GM18498 (cell line): ENCODE measurements around the gene ARFIP1.
"Not testable (repeated sequence)": the region's sequence is repeated elsewhere in the genome, so short reads cannot be mapped to it uniquely, and the experiment has no call there.

Source experiments
- ATAC-seq: cut with Tn5 transposase; IDR thresholded peaks from one replicate; pipeline ENCODE4 v1.9.1; 2021; ENCODE audit warnings: mild to moderate bottlenecking, moderate library complexity; ENCODE audit not compliant: unreplicated experiment

The ARFIP1 gene

DNA sequence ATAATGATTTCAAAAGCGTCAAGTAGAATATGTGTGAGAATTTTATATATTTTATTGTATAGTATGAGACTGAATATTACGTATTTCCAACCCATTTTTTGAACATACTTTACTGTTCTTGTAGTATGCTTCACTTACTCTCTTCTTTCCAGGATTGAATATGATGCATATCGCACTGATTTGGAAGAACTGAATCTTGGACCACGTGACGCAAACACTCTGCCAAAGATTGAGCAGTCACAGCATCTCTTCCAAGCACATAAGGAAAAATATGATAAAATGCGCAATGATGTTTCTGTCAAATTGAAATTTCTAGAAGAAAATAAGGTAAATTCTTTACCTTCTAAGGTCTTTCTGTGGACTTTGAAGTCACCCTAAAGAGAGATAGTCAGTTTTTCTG is 108.2 kb downstream of the ARFIP1 start:
- no peak for ATAC-seq

- no peak for ATAC-seq
Measured at GRCh38 chr4:152892974-152893373, 113.2 kb downstream of the ARFIP1 start.

DNA sequence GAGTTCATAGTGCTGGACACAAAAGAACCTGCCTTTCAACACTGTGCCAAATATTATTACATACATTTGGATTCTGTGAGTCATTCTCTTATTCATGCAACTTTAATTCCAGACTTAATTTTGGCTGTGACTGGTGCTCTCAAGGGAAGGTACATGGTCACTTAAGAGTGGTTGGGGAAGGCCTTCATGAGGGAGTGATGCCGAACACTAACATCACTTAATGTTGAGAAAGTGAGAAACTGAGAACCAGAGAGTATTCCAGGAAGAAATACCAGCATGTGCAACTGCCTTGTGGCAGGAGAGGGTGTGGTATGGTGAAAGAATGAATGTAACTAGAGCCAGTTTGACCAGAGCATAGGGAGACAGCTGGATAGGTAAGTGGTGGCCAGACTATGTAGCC is 114.9 kb downstream of the ARFIP1 start:
- no peak for ATAC-seq

DNA sequence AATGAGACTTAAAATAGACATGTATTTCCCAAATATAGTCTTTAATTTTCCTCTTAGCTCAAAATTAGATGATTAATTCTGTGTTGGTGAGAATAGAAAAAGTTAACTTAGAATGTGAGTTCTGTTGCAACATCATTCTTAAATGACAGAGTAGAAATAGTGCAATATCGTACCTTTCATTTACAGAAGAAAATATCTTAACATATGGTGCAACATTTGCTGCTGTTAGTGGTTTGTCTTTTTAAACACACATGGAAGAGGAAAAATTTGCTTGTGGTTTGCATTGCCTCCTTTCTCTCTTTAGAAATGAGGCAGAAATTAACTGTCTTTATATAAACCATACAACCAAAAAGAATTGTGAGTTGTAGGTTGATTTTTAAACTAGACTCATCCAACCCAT is 117.1 kb downstream of the ARFIP1 start:
- no peak for ATAC-seq

DNA sequence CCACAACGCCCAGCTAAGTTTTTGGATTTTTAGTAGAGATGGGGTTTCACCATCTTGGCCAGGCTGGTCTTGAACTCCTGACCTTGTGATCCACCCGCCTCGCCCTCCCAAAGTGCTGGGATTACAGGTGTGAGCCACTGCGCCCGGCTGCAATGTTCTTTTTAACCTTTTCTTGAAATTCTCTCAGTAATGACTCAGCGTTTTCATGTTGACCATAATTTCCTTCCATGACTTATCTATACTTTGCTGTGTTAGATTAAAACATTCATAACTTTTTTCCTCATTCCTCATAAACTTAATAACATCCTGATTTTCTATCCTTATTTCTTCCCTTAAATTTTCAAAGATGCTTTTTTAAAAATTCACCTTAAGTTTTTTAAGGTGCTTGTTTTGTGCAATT is 118.4 kb downstream of the ARFIP1 start:
- ATAC-seq: not testable (repeated sequence)

- ATAC-seq: no peak
Measured at GRCh38 chr4:152898606-152899005, 118.9 kb downstream of the ARFIP1 start.

DNA sequence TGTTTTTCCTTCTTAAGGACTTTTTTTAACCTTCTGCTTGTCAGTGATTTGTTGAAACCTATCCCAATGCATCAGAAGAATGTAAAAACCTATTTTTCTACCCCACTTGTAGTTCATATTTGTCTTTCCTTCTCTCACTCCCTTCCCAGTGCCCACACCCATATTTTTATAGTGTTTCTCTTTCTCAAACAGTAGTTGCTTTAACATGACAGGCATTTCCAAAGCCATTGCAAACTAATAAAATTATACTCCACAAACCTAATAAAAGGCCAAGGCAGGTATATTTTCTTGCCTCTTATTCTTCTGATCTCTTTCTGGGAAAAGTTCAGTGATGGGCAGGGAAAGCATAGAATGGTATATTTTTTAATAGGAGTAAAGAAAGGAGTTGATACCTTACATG is 120.6 kb downstream of the ARFIP1 start:
- no peak for ATAC-seq

GRCh38 chr4:152901205-152901604 is 121.5 kb downstream of the ARFIP1 start:
- ATAC-seq: no peak

GRCh38 chr4:152903658-152904057 is 123.9 kb downstream of the ARFIP1 start:
- ATAC-seq: no peak

DNA sequence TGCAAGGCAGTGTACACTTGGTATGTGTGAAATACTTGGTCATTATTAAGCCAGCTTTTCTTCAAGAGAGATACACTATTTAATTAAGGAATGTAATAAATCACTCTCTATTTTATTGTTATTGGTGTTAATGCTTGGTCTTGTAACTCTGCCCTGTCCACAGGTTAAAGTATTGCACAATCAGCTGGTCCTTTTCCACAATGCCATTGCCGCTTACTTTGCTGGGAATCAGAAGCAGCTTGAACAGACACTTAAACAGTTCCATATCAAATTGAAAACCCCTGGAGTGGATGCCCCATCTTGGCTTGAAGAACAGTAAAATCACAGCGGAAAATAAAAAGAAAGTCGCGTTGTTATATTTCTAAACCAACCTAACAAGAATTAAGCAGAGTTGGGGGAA is 130.1 kb downstream of the ARFIP1 start:
- ATAC-seq: no peak

GRCh38 chr4:152910521-152910920 is 130.8 kb downstream of the ARFIP1 start:
- ATAC-seq: no peak

DNA sequence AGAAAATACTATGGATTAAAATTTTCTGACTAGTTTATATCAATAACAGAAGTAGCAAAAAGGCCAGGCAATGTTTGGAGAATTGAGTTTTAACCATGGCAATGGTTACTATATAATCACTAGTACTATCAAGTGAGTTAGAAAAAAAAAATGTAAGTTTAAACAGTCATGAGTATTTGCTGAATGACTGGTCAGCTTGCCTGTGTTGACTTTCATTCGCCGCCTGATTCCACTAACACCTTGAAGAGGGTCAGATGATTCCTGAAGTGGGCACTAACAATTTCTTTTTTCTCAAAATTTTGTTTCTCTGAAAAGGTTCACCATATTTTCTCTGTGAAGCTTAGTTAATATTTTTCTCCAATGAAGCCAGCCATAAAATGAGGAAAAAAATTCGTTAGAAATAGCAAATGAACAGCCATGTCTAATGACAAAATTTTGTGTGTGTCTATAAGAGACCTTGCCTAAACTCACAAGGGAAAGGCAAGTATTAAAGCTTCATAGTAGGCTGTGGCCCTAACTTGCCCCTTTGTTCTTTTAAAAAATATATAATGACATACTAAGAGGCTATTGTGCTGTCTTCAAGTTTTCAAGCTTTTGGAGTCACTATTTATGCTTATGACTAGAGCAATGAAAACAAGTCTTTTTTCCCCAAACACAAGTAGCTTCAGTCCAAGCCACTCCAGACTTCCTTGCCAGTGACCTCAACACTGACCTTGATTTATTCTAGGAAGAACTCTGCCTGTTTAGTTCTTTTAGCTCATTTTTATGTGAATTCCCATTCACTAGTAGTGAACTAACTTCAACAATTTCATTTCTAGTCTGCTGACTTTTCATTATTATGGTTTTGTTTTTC is 138.0 kb downstream of the ARFIP1 start:
- ATAC-seq: no peak

- no peak for ATAC-seq
Measured at GRCh38 chr4:152919826-152920225, 140.1 kb downstream of the ARFIP1 start.

- ATAC-seq: no peak
Measured at GRCh38 chr4:152920768-152921167, 141.0 kb downstream of the ARFIP1 start.

DNA sequence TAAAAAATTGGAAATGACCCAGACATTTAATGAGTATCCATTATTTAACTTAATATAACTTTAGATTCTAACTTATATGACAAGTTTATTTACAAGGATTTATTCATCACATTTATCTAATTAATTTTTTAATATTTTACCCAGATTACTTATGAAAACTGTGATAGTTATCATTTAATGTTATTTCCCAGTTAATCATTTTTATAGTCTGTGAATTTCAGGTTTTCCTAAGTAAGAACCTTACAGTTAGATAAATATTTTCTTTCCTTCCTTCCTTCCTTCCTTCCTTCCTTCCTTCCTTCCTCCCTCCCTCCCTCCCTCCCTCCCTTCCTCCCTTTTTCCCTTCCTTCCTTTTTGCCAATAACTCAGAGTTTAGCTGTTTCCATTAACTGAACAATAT is 141.5 kb downstream of the ARFIP1 start:
- no peak for ATAC-seq

DNA sequence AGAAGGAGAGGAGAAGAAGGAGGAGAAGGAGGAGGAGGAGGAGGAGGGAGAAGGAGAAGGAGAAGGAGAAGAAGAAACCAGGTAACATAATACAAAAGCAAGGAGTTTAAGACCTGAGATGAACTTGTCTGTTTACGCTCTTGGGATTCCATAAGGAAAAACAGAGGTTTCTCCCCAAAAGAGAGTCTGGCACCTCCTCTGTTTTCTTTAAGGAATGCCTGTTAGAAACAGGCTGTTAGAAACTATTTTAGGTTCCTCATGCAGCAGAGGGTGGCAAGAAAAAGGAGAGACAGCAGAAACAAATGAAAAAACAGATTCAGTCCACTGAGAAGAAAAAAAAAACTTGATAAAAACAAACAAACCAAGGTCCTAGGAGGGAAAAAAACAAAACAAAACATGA is 146.1 kb downstream of the ARFIP1 start:
- no peak for ATAC-seq

GRCh38 chr4:152926959-152927358 is 147.2 kb downstream of the ARFIP1 start:
- no peak for ATAC-seq

GRCh38 chr4:152927737-152928136 is 148.0 kb downstream of the ARFIP1 start:
- peak; percentile 70 for ATAC-seq

GRCh38 chr4:152928286-152928685 is 148.5 kb downstream of the ARFIP1 start:
- no peak for ATAC-seq

- ATAC-seq: no peak
Measured at GRCh38 chr4:152929888-152930287, 150.1 kb downstream of the ARFIP1 start.

DNA sequence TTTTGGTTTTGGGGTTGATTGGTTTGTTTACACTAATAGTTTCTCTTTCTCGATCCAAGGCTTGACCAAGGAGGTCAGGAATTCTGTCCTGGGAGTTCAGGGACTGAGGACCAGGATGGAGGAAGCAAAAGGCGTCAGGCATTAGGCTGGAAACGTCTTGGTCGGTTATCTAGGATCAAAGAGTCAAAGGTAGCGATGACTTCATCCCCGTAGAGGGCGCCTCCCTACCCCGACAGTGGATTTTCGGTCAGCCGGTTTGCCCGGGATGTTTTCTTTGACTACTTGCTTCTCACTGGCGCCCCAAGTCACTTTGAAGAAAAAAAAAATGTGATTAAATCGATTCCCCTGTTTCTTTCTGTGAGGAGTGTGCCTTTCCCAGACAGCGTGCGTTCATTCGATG is 155.4 kb downstream of the ARFIP1 start:
- no peak for ATAC-seq

DNA sequence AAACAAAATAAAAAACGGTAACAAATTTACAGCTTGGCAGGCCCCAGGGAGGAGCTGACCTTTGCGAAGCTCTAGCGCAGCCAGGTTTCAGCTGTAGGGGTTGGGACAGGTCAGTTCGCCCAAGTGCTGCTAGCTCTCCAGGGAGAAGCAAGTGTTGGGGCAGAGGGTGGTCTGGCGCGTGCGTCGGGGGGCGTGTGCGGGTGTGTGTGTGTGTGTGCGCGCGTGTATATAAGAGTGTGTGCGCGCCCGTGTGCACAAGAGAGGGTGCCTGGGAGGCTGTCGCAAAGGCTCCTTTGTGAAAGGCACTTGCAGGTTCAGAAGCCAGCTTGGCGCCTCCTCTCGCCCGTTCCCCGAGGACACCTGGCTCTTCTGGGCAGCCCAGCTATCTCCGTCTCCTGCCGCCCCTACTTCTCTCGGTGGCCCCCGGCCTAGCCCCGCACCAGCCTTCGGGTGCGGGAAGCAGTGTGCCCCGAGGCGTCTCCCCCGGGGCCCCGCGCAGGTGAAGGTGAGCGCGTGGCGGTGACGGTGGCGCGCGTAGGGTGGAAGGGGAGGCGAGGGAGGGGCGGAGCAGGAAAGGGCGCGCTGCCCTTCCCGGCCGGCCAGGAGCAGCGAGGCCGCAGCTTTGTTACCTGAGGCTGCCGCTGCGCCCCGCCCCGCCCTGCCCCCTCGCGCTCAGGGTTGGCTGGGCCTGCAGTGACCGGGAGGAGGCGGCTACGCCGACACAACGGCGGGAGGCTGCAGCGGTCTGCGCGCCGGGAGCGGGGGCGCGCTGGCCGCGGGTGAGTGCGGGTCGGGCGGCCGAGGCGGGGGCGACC is 156.1 kb downstream of the ARFIP1 start, which contains the start of gene FHDC1:
Gene FHDC1, plus strand, starts transcription at position 693 of the 815 bp plus-strand sequence. CDS start 6,735 bp downstream, outside the sequence.
- no peak for ATAC-seq
